HG03280 (cell line): ENCODE results near the gene PGLYRP1.

Source experiments
- ATAC-seq: cut with Tn5 transposase; IDR thresholded peaks from one replicate; pipeline ENCODE4 v1.9.1; 2021; ENCODE audit warnings: mild to moderate bottlenecking, moderate library complexity; ENCODE audit not compliant: unreplicated experiment

The PGLYRP1 gene

GRCh38 chr19:45972081-45972946, 50.5 kb downstream of the PGLYRP1 start:
- ATAC-seq = no peak

- ATAC-seq = no peak
These were observed 51.5 kb downstream of the PGLYRP1 start for GRCh38 chr19:45971260-45971902.

GRCh38 chr19:45969676-45970075, 53.2 kb downstream of the PGLYRP1 start:
- no peak for ATAC-seq
